Panc1 (cell line): ENCODE data around the gene ADPRHL1. TPM values are rescaled to one million over a fixed set of nuclear protein-coding genes. Genes with fewer than 3 reads are reported as not detected.

Experiments used
- ATAC-seq: fragments of 200-7000 bp; cut with Tn5 transposase; 2 replicates; pipeline ENCODE4 v1.9.1; 2020; ENCODE audit warnings: mild to moderate bottlenecking, moderate library complexity
- BruUV-seq: library from RNA; stranded (reverse); fragments of 400-500 nt; replicated peaks from 2 replicates; lab custom pipeline; 2021; lab: Mats Ljungman, UMichigan
- CTCF ChIA-PET: fragments of 300-600 bp; sonication (Branson Sonifier 250); formaldehyde crosslinking; loops from one replicate; lab custom pipeline; 2022; ENCODE audit warnings: antibody characterized with exemption; lab: Charles Lee
- POLR2A ChIA-PET: fragments of 300-600 bp; sonication (Branson Sonifier 250); formaldehyde crosslinking; loops from one replicate; lab custom pipeline; 2022; ENCODE audit warnings: antibody characterized with exemption; lab: Charles Lee
- DNase-seq: peaks from one replicate; pipeline ENCODE4 v3.0.0-alpha.2; 2010; ENCODE audit warnings: low read depth, low spot score
- H3K27ac ChIP-seq: 2 replicates; pipeline ENCODE4 v1.5.1; 2011; ENCODE audit warnings: mild to moderate bottlenecking, low read length, inconsistent platforms
- H3K27me3 ChIP-seq: fragments of 200-500 bp; sonication (Bioruptor generic); 2 replicates; pipeline ENCODE4 v1.6.0; 2014; ENCODE audit warnings: low read length, inconsistent platforms; ENCODE audit not compliant: control insufficient read depth, insufficient read depth
- H3K36me3 ChIP-seq: fragments of 200-500 bp; sonication (Bioruptor generic); 2 replicates; pipeline ENCODE4 v1.5.1; 2014; ENCODE audit warnings: inconsistent platforms, mild to moderate bottlenecking, low read length, moderate library complexity; ENCODE audit not compliant: control insufficient read depth, insufficient read depth
- H3K4me1 ChIP-seq: 2 replicates; pipeline ENCODE4 v1.5.1; 2011; ENCODE audit warnings: inconsistent platforms, mild to moderate bottlenecking, low read length, moderate library complexity; ENCODE audit not compliant: control insufficient read depth, insufficient read depth
- H3K4me3 ChIP-seq, 2 experiments: 2 replicates each; pipeline ENCODE4 v1.5.1; 2011 to 2012; ENCODE audit warnings: low read depth in 2 of 2, low read length in 2 of 2, mild to moderate bottlenecking in 2 of 2, inconsistent platforms in 1 of 2, moderate library complexity in 1 of 2
- H3K9me3 ChIP-seq: fragments of 200-500 bp; sonication (Bioruptor generic); 2 replicates; pipeline ENCODE4 v1.5.1; 2014; ENCODE audit warnings: low read depth, mild to moderate bottlenecking, inconsistent platforms, low read length, moderate library complexity; ENCODE audit not compliant: control insufficient read depth, insufficient read depth
- POLR2AphosphoS5 ChIP-seq: IDR thresholded peaks from 2 replicates; pipeline ENCODE4 v1.6.1; 2012; ENCODE audit warnings: mild to moderate bottlenecking, low read depth, low read length, moderate library complexity
- REST ChIP-seq, 2 experiments: IDR thresholded peaks; 2 replicates each; pipeline ENCODE4 v1.6.1; 2011 to 2012; ENCODE audit warnings: low read depth in 2 of 2, control low read depth in 1 of 2, low read length in 1 of 2, mild to moderate bottlenecking in 1 of 2, moderate library complexity in 1 of 2; ENCODE audit not compliant: insufficient read depth in 1 of 2
- SIN3A ChIP-seq: IDR thresholded peaks from 2 replicates; pipeline ENCODE4 v1.6.1; 2012; ENCODE audit warnings: low read depth, mild to moderate bottlenecking, low read length, moderate library complexity, borderline replicate concordance; ENCODE audit not compliant: insufficient read depth
- TCF7L2 ChIP-seq: IDR thresholded peaks from 2 replicates; pipeline ENCODE4 v1.6.1; 2011; ENCODE audit warnings: mild to moderate bottlenecking, low read depth, low read length, inconsistent platforms
- in situ Hi-C: cut with HindIII; loops from 2 replicates; pipeline ENCODE4 v1.10.0; 2016; ENCODE audit warnings: low sequenced_read_pairs, low pct_unique_long_range_greater_than_20kb
- intact Hi-C: fragments of 100-400 bp; cut with micrococcal nuclease; formaldehyde crosslinking; loops from one replicate; pipeline ENCODE4 v1.10.0; 2022; ENCODE audit not compliant: unreplicated experiment
- total RNA-seq: library from RNA; stranded (reverse); gene quantifications from one replicate; pipeline ENCODE4 v1.2.1, GENCODE V29; 2021; ENCODE audit not compliant: unreplicated experiment
- TF ChIP-seq, protein P1 (sequence below): fragments of 450-650 bp; IDR thresholded peaks from 2 replicates; pipeline ENCODE4 v1.5.1; 2017; ENCODE audit warnings: mild to moderate bottlenecking

ADPRHL1 gene
- total RNA-seq, 1 experiment from 2014 or later, result 4.8 TPM

GRCh38 chr13:113448885-113449692 lies 4.2 kb downstream of the ADPRHL1 start:
- H3K27ac ChIP-seq, result peak overlapping the region; percentile 96

DNA sequence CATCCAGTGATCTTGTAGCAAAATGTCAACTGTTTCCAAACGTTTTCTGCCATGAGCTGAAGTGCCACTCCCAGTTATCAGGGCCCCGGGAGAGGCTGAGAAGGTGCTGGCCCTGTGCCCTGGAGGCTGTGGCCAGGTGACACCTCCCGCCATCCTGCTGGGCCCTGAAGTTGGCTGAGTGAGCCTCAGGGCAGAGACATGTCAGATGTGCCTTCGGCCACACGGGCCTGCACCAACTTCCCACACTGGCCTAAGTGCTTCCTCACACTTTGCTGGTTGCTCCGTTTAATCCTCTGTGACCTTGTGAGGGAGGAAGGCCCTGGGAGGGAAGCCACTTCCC lies 4.8 kb downstream of the ADPRHL1 start:
- CTCF ChIA-PET, result interaction anchor here (0.6 kb wide), 1 partner anchor 22 kb away, joined by 3 read pairs; no protein-coding TSS in a partner anchor
- no peak for DNase-seq
- no peak for TF ChIP-seq SIN3A
- TF ChIP-seq, protein P1, sequence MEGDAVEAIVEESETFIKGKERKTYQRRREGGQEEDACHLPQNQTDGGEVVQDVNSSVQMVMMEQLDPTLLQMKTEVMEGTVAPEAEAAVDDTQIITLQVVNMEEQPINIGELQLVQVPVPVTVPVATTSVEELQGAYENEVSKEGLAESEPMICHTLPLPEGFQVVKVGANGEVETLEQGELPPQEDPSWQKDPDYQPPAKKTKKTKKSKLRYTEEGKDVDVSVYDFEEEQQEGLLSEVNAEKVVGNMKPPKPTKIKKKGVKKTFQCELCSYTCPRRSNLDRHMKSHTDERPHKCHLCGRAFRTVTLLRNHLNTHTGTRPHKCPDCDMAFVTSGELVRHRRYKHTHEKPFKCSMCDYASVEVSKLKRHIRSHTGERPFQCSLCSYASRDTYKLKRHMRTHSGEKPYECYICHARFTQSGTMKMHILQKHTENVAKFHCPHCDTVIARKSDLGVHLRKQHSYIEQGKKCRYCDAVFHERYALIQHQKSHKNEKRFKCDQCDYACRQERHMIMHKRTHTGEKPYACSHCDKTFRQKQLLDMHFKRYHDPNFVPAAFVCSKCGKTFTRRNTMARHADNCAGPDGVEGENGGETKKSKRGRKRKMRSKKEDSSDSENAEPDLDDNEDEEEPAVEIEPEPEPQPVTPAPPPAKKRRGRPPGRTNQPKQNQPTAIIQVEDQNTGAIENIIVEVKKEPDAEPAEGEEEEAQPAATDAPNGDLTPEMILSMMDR, result no peak
- TF ChIP-seq POLR2AphosphoS5, result no peak
- no peak for TF ChIP-seq TCF7L2
- no peak for TF ChIP-seq REST (IDR thresholded peaks at IDR 0.05; ENCODE audit: insufficient read depth in 1 of 2, low read depth in 2 of 2, low read length in 1 of 2)
- Histone ChIP-seq H3K36me3 (peaks cover 4% of the 10 kb centered on the region; the same call in 1 of the 2 replicates), H3K27ac (peak overlapping the region; percentile 96), H3K4me3 (peak overlapping the region; percentile 56 to 81), H3K9me3 (no peaks in the 10 kb centered on the region), H3K27me3 (no peaks in the 10 kb centered on the region), H3K4me1 (peaks cover 6% of the 10 kb centered on the region)
- TSS peak; percentile 87 for BruUV-seq
- POLR2A ChIA-PET, result no interaction called here
- peak; percentile 33 for ATAC-seq
- intact Hi-C loops (no loop called here), in situ Hi-C loops (no loop called here)

More at GRCh38 chr13:113448885-113449692, 4.2 kb downstream of the ADPRHL1 start:
- no TSS peak for BruUV-seq
- Histone ChIP-seq H3K36me3 (peaks cover 4% of the 10 kb centered on the region; the same call in 1 of the 2 replicates), H3K9me3 (no peaks in the 10 kb centered on the region), H3K4me3 (peak overlapping the region; percentile 56 to 81), H3K27me3 (no peaks in the 10 kb centered on the region), H3K4me1 (peaks cover 6% of the 10 kb centered on the region)
- intact Hi-C loops (no loop called here), in situ Hi-C loops (no loop called here)
- 0 out of 2 replicates have a peak, but pooled peaks have one; percentile 13 for TF ChIP-seq SIN3A
- peak; percentile 77 for TF ChIP-seq POLR2AphosphoS5
- peak; percentile 32; the same call in 1 of the 2 replicates for TF ChIP-seq TCF7L2
- TF ChIP-seq, protein P1, result no peak
- TF ChIP-seq REST (IDR thresholded peaks at IDR 0.05; ENCODE audit: insufficient read depth in 1 of 2, low read depth in 2 of 2, low read length in 1 of 2), result no peak
- ChIA-PET CTCF (interaction anchor here (0.6 kb wide), 1 partner anchor 21 kb away, joined by 3 read pairs; no protein-coding TSS in a partner anchor), POLR2A (no interaction called here)
- ATAC-seq (peak; percentile 93), DNase-seq (peak; percentile 62)
